GM19372 (cell line): ENCODE measurements around the gene TMEM132E.

Source experiments
- ATAC-seq: cut with Tn5 transposase; IDR thresholded peaks from one replicate; pipeline ENCODE4 v1.9.1; 2021; ENCODE audit warnings: mild to moderate bottlenecking, low read depth, moderate library complexity; ENCODE audit not compliant: unreplicated experiment

Gene TMEM132E

DNA sequence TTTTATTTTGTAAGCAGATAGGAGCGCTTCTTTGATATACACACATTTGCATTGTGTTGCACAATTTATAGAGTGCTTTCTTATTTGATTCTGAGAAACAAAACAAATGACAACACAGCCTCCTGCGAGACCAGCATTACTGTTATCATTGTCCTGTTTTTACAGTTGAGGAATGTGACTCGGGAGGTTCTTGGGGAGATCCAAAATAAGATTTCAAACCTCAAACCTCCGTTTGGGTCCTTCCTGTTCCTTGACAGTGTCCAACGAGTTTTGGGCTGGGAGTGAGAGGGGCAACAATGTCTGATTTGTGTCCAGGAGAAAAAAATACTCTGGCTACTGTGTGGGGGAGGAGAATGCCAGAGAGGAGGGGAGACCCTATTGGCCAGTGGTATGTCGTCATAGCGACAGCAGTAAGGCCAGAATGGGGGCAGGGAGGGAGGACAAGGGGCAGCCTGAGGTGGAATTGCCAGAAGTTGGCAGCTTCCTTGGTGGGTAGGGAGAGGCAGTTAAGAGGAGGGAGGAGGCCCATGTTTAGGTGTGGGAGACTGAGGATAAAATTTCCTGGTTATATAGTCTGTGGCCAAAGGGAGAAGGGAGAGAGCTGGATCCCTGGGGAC lies 45.5 kb downstream of the TMEM132E start:
- ATAC-seq, result no peak

DNA sequence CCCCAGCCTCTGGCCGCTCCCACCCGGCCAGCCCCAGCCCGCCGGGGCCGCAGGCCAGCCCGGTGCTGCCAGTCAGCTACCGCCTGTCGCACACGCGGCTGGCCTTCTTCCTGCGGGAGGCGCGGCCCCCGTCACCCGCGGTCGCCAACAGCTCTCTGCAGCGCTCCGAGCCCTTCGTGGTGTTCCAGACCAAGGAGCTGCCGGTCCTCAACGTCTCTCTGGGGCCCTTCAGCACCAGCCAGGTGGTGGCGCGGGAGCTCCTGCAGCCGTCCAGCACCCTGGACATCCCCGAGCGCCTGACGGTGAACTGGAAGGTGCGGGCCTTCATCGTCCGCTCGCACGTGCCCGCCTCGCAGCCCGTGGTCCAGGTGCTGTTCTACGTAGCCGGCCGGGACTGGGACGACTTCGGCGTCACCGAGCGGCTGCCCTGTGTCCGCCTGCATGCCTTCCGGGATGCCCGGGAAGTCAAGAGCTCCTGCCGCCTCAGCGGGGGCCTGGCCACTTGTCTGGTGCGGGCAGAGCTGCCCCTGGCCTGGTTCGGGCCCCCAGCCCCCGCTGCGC lies 46.8 kb downstream of the TMEM132E start:
- no peak for ATAC-seq

DNA sequence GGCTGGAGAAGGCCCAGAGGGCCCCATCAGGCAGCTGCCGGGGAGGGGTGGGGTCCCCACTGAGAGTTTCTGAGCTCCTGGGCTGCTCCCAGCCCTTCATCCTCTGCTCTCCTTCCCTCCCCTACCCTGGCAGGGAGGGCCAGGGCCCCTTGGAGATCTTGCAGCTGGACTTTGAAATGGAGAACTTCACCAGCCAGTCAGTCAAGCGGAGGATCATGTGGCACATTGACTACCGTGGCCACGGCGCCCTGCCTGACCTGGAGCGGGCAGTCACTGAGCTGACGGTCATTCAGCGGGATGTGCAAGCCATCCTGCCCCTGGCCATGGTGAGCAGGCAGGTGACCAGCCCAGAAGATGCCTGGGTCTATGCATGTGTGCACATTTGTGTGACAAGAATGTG lies 49.5 kb downstream of the TMEM132E start:
- no peak for ATAC-seq

DNA sequence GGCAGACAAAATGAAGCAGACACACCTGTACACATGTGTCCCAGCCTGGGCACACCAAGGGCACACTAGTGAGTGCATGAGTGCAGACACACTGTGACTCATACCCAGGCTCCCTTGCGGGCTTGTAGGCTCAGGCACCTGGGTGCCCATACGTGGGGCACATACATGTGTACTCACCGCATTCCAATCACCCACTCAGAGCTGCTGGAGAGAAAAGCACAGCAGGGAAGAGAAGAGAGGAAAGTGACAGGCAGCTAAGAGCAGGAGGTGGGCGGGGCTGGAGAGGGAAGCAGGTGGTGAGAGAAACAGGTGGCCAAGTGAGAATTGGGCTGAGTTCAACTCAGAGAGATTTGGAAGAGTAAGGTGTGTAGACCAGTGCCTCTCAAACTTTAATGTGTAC lies 54.0 kb downstream of the TMEM132E start:
- ATAC-seq, result no peak

DNA sequence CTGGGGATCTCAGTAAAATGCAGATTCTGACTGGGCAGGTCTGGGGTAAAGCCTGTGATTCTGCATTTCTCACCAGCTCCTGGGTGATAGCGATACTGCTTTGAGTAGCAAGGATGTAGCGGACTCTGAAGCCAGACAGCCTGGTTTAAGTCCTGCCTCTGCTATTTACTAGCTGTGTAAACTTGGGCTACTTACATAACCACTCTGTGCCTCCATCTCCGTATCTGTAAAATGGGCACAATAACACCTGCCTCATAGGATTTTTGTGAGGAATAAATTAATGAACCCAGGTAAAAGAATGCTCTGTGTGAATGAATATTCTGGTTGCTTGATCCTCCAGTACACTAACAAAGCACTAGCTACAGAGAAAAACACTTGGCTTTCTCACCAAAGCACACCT lies 54.4 kb downstream of the TMEM132E start:
- no peak for ATAC-seq

DNA sequence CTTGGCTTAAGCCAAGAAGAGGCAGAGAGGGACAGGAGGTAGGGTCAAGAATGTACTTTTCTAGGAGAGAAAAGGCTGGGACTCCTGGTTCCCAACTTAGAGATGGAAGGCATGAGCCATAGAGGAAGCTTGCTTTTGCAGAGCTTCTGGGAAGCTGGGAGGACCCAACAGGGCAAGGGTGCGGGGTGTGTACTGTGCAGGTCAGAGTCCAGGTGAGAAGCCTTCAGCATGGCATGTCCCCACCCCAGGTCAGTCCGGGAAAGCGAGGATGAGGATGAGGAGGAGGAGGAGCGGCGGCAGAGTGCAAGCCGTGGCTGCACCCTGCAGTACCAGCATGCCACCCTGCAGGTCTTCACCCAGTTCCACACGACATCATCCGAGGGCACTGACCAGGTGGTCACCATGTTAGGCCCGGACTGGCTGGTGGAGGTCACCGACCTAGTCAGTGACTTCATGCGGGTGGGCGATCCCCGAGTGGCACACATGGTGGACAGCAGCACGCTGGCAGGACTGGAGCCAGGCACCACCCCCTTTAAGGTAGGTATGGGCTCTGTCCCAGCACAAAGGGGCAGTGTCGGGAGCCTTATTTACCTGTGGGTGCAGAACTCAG lies 55.3 kb downstream of the TMEM132E start:
- ATAC-seq, result no peak

DNA sequence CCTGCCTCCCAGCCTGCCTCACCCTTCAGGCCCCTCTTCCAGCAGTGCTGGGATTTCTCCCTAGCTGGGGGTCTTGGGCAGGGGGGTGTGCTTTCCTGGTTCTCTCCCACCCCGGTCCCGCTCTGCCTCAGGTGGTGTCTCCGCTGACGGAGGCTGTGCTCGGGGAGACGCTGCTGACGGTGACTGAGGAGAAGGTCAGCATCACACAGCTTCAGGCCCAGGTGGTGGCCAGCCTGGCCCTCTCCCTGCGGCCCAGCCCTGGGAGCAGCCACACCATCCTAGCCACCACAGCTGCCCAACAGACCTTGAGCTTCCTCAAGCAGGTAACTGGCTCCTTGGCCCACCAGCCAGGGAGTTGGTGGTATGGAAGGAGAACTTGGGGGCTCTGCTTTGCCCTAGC lies 56.5 kb downstream of the TMEM132E start:
- no peak for ATAC-seq

DNA sequence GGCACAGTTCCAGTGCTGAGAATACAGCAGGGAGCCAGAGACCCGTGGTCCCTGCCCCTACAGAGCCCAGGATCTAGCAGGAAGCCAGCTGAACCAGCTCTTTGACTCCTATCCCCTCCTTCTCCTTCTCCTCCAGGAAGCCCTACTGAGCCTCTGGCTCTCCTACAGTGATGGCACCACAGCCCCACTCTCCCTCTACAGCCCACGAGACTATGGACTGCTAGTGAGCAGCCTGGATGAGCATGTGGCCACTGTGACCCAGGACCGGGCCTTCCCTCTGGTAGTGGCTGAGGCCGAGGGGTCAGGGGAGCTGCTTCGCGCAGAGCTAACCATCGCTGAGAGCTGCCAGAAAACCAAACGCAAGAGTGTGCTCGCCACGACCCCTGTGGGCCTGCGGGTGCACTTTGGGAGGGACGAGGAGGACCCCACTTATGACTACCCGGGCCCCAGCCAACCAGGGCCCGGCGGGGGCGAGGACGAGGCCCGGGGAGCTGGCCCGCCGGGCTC lies 57.7 kb downstream of the TMEM132E start:
- ATAC-seq, result no peak

DNA sequence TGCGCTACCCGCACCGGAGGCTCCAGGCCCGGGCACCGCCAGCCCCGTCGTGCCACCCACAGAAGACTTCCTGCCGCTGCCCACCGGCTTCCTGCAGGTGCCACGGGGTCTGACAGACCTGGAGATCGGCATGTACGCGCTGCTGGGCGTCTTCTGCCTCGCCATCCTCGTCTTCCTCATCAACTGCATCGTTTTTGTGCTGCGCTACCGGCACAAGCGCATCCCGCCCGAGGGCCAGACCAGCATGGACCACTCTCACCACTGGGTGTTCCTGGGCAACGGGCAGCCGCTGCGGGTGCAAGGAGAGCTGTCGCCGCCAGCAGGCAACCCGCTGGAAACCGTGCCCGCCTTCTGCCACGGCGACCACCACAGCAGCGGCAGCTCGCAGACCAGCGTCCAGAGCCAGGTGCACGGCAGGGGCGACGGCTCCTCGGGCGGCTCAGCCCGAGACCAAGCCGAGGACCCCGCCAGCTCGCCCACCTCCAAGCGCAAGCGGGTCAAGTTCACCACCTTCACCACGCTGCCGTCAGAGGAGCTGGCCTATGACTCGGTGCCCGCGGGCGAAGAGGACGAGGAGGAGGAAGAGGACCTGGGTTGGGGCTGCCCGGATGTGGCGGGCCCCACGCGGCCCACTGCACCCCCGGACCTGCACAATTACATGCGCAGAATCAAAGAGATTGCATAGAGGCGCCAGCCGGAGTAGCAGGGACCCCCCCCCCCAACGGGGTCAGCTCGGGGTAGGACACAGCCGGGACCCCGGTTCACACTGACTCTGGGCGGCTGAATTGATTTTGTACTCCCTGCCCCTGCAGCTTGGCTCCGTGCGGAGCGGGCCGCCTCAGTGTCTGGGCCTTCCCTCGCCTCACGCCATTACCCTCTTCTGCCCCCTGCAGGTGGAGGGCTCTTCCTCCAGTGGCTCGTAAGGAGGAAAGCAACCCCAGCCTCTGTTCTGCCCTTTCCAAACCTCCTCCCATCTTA lies 58.5 kb downstream of the TMEM132E start:
- no peak for ATAC-seq

DNA sequence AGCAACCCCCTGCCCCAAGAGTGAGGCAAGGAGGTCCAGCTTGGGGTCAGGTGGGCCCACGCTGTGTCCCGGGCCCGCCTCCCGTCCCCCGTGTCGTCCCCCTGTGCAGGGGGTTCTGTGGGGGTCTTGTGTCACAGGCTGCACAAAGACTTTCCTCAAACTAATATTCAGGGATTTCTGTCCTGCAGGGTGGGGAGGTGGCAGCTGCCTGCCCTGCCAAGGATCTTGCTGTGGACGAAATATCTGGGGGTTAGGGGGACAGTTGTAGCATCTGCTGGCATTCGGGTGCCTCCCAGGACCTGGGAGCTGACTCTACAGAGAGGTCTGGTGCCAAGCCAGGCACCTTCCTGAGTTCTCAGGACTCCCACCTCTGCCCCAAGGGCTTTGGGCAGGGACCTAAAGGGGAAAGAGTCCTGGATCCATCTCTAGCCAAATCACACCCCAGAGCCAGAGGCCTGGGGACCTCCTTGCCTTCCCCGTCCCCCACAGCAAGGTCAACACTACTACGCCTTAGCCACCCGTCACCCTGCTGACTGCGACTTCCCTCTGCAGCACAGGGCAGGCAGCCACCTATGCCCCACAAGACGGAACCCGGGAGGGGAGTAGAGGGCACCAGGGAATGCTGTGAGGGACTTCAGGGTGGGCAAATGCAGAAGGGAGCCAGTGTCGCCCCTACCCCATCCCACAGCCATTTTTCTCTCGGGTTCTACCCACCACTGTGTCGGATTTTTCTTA lies 59.3 kb downstream of the TMEM132E start:
- ATAC-seq, result no peak

DNA sequence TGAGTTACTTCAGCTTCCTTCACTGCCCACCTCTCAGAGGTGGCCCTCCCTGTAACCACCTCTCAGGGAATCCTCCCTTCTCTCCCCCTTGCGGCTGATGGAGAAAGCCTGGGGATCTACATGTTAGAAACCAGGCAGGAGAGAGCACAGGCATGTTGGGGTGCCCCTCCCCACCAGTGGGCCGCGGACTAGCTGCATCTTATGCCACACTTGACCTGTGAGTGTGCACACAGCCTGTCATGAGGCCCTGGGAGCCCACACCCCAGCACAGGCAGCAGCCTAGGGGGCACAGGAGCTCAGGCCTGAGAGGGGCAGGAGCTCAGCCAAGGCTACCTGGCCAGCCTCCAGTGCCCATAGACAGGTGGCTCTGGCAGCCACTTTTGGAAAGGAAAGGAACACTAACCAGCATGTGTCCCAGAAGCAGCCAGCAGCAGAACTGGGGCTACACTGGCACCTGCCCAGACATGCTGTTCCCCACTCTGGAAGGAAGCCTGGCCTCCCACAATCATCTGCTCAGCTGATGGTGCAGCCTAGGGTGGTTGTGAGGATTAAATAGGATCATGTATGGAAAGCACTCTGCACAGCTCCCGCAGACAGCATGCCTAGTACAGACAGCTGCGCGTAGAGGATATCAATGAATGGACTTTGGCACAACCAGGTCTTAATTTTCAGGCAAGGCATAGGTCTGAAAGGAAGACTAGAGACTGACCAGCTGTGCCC lies 60.5 kb downstream of the TMEM132E start:
- no peak for ATAC-seq

DNA sequence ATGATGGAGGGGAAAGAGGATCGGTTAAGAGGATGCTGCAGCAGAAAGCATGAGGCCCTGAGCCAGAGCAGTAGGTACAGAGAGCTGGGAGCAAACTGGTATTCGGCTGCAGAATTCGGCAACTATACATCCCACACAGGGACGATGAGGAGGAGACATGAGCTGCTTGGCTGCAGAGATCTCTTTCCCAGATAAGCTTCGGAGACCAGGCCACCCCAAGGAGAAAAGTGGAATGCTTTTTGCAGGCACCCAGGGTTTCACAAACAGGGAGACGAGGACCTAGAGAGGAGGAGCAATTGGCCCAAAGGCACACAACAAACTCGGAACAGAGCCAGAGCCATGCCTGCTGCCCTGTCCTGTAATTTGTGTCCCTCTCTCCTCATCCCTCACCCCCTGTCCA lies 62.0 kb downstream of the TMEM132E start:
- ATAC-seq, result no peak

DNA sequence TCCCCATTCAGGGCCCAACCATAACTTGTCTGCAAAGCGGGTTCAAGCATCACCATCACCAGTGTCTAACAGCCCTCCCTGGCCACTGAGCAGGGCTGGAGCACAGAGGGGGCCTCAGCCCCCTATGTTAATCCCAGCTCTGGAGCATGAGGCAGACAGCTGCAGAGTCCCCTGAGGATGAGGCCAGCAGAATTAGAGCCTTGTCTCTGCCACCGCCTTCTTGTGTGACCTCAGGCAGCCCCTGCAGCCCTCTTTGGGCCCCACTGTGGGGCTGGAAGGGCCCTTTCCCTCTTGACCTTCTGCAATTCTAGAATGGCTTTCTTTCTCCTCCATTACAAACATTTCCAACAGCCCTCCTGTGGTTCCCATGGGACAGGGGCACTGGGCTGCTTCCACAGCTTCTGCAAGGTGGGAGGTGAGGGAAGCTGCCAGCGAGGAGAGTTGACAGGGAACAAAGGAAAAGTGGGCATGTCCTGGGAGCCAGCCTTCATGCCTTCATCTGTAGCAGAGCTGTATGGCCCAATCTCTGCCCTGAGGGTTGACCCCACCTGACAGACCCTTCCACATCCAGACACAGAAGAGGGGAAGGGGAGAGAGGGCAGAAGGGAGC lies 65.7 kb downstream of the TMEM132E start:
- ATAC-seq, result no peak

DNA sequence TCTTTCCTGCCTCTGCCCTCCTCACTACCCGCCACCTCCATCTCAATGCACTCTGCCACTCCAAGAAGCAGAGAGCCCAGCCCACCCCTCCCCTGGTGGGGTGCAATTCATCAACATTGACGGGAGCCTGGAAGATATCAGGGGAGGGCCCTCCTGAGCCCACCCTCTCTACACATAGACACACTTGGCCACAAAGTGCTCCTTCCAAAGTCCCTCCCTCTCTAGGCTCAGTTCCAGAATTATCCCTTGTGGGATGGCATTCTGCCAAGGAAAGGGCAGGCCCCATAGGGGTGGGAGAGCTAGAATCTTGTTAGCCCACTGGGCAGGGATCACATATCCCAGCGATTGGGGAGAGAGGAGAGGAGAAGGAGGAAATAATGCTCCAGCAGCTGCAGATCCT lies 66.2 kb downstream of the TMEM132E start:
- ATAC-seq, result no peak

DNA sequence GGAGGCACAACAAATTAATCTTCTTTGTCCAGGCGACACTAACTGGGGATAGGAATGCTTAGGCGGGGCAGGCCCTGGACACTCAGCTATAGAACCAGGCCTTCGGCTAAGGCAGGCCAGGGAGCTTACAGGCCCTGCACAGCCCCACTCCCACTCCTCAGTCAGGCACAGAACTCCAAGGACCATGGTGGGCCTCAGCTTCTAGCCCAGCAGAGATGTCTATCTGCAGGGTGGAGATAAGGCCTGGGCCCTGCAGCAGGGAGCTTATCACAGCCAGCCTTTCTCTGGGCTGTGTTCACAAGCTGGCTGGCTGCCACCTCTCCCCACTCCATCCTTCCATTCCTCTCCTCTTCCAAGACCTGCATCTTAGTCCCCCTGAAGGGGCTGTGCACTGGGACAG lies 68.1 kb downstream of the TMEM132E start:
- ATAC-seq, result no peak

DNA sequence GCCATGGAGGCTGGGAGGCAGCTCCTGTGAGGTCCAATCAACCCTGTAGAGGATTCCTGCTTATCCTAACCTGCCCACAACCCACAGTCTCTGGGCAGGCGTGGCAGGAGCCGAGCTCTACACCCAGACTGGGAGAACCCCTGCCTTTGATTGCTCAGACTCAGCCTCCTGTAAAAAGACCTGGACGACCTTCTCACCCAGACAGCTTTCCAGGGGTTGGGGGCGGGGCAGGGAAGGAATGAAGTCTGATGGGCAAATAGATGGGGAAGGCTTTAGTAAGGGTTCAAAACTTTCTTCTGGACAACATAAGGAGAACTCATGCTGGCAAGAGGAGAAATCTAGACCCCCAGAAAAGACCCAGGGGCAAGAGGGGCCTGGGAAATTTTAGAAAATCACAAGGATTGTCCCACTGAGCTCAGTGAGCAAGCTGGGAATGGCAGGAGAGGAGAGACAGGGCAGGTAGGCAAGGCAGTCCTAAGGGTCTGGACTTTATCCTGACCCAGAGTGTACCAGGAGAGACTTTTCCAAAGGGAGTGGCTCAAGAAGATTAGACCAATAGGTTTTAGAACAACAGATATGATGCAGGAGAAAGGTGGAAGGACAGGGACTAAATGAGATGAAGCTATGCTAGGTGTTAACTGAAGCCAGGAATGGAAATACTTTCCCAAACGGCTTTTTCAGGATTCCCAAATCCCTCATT lies 70.8 kb downstream of the TMEM132E start:
- ATAC-seq, result no peak

DNA sequence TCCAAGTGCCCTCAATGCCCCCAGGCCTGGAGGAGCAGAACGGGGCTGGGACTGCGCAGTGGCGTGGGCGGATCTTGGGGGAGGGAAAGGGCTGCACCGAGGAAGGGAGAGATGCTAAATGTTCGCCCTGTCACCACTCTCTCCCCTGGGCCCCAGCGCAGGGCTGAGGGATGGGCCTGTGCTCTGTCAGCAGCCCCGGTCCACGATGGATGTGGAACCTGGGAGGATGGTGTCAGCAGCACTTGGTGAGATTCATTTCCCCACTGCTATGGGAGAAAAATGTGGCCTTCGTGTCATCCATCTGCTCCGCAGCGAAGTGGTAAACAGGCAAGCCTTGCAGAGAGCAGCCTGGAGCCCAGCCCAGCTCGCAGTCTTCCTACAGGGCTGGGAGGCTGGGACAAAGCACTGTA lies 72.0 kb downstream of the TMEM132E start:
- ATAC-seq, result no peak

DNA sequence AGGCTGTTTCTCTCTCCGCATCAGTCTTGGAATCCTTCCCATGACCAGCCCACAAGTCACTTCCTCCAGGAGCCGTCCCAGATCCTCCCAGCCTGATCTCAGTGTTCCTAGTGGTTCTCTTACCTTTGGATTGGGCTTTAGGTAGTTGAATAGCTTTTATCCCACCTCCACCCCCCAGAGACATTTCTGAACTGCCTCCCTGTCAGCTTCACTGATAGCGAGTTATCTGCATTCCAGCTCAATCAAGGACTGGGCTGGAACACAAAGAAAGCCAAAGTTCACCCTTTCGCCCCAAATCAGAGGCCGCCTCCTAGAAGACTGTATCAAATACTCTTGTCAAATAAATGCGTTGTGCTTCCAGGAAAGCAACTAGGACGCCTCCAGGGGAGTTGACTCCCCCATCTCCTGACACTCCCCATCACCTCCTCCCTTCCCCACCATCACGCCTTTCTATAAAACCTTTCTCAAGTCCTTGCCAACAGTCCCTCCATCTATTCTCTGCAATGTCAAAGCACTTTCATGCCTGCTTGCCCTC lies 72.7 kb downstream of the TMEM132E start:
- no peak for ATAC-seq
